Fibroblast of villous mesenchyme (primary cell): ENCODE data around the gene KMT2D. TPM values are rescaled to one million over a fixed set of nuclear protein-coding genes. Genes with fewer than 3 reads are reported as not detected.

Source experiments
- DNase-seq: peaks from one replicate; pipeline ENCODE4 v3.0.0-alpha.2; 2010; ENCODE audit warnings: low read depth
- H3K4me3 ChIP-seq: 2 replicates; pipeline ENCODE4 v1.5.1; 2011; ENCODE audit warnings: low read depth, mild to moderate bottlenecking, low read length
- total RNA-seq: library from RNA; depleted of rRNA; stranded (reverse); fragments of >200 nt; gene quantifications from 2 replicates; pipeline ENCODE4 v1.2.3, GENCODE V29; 2012
- TF ChIP-seq, protein P1 (sequence below): IDR thresholded peaks from 2 replicates; pipeline ENCODE4 v1.5.1; 2012; ENCODE audit warnings: low read depth, mild to moderate bottlenecking, low read length; ENCODE audit not compliant: insufficient read depth

The KMT2D gene
- total RNA-seq, 1 donor = 37.1 TPM

DNA sequence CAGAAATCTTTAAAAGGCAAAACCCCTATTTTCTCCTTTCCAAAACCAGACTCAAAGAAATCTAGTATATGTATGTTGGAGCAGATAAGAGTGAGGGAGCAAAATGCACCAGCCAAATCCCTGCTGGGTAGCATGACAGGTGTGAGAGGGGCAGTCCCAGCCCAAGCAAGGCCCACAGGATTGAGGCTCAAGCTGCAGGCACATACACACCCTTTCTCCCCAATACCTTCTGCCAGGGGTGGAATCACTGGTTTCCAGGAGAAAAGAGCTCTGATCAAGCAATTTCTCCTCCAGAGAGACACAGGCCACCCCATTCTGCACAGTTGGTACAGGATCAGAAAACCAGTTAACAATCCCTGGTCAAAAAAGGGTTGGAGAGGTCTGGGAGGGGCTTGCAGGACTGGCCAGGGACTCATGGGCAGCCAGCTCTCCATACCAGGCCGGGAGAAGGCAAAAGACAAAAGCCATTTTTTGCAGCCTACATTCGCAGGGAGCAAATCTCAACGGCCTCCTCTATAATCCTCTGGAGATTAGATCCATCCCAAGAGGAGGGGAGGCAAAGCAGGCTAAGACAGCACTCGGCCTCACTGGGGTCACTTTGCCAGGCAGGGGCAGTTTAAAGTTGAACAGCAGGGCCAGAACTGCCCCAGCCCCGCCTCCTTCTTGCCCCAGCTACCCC, 2.1 kb downstream of the KMT2D start:
- TF ChIP-seq, protein P1, sequence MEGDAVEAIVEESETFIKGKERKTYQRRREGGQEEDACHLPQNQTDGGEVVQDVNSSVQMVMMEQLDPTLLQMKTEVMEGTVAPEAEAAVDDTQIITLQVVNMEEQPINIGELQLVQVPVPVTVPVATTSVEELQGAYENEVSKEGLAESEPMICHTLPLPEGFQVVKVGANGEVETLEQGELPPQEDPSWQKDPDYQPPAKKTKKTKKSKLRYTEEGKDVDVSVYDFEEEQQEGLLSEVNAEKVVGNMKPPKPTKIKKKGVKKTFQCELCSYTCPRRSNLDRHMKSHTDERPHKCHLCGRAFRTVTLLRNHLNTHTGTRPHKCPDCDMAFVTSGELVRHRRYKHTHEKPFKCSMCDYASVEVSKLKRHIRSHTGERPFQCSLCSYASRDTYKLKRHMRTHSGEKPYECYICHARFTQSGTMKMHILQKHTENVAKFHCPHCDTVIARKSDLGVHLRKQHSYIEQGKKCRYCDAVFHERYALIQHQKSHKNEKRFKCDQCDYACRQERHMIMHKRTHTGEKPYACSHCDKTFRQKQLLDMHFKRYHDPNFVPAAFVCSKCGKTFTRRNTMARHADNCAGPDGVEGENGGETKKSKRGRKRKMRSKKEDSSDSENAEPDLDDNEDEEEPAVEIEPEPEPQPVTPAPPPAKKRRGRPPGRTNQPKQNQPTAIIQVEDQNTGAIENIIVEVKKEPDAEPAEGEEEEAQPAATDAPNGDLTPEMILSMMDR = no peak
- peak overlapping the region; percentile 96 for H3K4me3 ChIP-seq
- no peak for DNase-seq

GRCh38 chr12:49057888-49058287, 2.7 kb downstream of the KMT2D start:
- TF ChIP-seq, protein P1 = no peak
- peak overlapping the region; percentile 96 for H3K4me3 ChIP-seq
- no peak for DNase-seq

- TF ChIP-seq, protein P1 = no peak
- peak; percentile 86 for DNase-seq
- H3K4me3 ChIP-seq = peak overlapping the region; percentile 96
These were observed 4.4 kb downstream of the KMT2D start for GRCh38 chr12:49055978-49056754.

DNA sequence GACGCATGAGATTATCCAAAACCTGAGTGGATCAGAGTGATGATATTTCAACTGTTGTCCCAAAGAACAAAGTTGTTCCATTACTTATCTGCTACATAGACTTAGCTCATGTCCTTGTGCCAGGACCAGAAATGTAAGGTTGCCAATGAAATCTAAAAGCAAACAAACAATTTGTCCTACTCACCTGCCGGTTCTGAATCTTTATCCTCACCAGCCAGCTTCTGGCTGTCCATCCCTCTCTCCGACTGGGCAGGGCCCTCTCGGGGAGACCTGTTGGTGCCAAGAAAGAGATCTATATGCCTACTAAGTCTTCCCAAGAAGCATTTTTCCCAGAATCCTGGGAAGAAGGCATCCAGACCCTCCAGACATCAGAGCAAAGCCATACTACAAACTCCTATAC, 5.5 kb downstream of the KMT2D start:
- no peak overlapping the region for H3K4me3 ChIP-seq
- TF ChIP-seq, protein P1 = no peak
- DNase-seq = no peak

GRCh38 chr12:49054524-49054923, 6.1 kb downstream of the KMT2D start:
- DNase-seq = no peak
- H3K4me3 ChIP-seq = no peak overlapping the region
- TF ChIP-seq, protein P1 = no peak

GRCh38 chr12:49054096-49054495, 6.5 kb downstream of the KMT2D start:
- TF ChIP-seq, protein P1 = no peak
- H3K4me3 ChIP-seq = no peak overlapping the region
- no peak for DNase-seq
